Cardiac fibroblast (primary cell): ENCODE results near the gene LIX1.

Experiments
- DNase-seq, 2 donors: peaks; one replicate each; pipeline versions ENCODE4 v3.0.0 to v3.0.0-alpha.2; 2010; ENCODE audit warnings: low read depth in 2 of 2
- H3K4me3 ChIP-seq, 2 donors: replicated peaks in 1 of 2; 1 replicate in 1 of 2; 2 replicates in 1 of 2; pipeline ENCODE4 v1.5.1; 2011; ENCODE audit warnings: low read depth in 2 of 2, low read length in 2 of 2, mild to moderate bottlenecking in 2 of 2, moderate library complexity in 1 of 2
- CTCF ChIP-seq: IDR thresholded peaks from one replicate; pipeline ENCODE4 v1.5.1; 2011; ENCODE audit warnings: low read depth, mild to moderate bottlenecking, low read length, inconsistent platforms

LIX1 gene

DNA sequence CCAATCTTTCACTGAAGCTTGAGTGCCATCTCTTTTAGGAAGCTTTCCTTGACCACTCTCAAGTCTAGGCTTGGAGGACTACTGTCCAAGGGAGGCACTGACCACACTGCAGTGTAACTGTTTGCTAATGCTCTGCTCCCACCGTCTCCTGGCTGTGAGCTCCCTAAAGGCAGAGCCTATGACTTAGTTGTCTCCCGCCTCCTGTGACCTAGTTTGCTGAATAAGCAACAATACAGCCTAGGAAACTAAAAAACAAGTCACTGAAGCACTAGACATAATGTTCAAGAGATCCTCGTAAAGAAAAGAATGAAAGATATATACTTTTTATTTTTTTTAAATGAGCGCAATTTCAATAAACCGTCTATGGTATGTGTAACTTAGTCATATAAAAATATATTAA is 31.4 kb downstream of the LIX1 start:
- no peak overlapping the region for H3K4me3 ChIP-seq
- no peak for TF ChIP-seq CTCF
- no peak for DNase-seq

DNA sequence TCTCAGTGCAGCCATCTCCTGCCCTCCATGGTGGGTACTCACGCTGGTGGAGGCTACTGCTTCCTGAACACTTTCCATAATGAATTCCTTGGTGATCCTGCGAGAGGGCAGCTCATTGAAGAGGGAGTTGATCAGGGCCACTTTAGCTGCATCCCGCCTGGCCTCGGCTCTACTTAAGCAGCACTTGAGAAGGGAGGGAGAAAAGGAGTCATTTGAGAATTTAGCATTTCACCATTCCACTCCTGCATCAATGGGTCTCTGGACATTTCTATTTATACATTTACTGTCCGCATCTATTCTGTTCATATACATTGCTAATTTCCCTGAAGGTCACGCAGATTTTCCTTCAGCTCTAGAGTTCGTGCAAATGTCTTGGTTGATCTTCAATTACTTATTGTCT is 35.1 kb downstream of the LIX1 start:
- no peak for DNase-seq
- no peak for TF ChIP-seq CTCF
- no peak overlapping the region for H3K4me3 ChIP-seq

- H3K4me3 ChIP-seq: no peak overlapping the region
- no peak for TF ChIP-seq CTCF
- no peak for DNase-seq
These were observed 36.2 kb downstream of the LIX1 start for GRCh38 chr5:97106216-97106581.

DNA sequence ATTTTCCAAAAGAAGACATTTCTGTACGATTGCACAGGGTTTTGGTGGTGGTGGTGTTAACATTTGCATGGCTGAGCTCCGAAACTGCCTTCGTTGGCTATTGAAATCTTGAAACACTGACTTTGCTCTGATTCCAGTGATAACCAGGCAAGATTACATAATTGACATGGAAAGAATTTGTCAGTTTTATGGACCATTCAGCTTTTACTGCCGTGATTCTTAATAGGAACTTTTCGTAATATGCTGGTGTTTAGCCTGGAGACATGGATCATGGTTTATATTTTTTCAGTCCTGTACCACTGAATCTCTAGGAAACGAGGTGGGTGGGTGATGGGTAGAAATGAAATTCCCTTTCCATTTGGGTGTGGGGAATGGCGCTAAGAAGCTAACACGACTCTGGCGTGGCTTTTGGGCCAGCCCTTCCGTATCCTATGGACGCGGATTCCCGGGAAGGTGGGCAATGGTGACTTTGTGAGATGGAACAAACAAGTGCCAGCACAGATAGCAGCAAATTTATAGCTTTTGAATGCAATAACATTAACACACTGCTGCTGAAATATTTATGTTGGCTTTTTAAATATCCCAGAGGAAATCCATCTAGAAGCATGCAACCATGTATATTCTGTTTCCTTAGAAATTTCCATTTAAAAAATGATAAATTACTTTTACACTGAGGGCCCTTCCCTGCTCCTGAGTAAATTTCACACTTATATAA is 36.8 kb downstream of the LIX1 start:
- no peak for TF ChIP-seq CTCF
- no peak overlapping the region for H3K4me3 ChIP-seq
- no peak for DNase-seq

- no peak for DNase-seq
These were observed 40.4 kb downstream of the LIX1 start for GRCh38 chr5:97102010-97102470.

DNA sequence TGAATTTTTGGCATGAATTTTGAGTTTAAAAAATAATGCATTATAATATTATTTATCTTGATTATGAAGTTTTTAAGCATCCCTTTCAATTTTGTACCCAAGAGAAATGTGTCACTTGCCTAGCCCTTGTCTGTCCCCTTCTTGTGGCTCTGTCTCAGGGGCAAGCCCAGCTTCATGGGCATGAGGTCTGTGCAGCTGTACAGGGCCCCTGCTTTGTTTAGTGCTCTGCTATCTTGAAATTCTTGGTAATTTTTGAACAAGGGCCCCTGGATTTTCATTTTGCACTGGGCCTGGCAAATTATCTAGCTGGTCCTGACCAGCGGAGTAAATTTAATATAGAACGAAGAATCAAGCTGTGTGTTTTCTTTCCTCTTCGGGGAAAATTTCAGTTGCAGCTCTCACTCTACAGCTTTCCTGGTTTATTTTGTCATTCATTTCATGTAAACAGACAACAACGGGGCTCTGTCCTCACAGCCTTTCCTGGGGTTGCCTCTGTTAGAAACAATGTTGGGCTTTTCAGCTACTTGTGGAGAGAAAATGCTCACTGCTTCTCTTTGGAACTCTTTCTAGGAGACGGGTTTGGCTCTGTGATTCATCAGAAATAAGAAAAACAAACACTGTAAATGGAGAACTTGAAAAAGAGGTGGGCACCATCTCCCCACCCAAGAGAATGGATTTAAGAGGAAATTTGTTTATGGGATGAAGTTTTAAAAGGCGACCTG is 41.1 kb downstream of the LIX1 start:
- no peak for DNase-seq
- TF ChIP-seq CTCF: no peak

More at GRCh38 chr5:97102010-97102470, 40.4 kb downstream of the LIX1 start:
- no peak for TF ChIP-seq CTCF
- H3K4me3 ChIP-seq: no peak overlapping the region

More for the DNA sequence above, 41.1 kb downstream of the LIX1 start:
- no peak overlapping the region for H3K4me3 ChIP-seq
